ENCODE results near the gene SMIM28.
"Not testable (repeated sequence)": the region's sequence is repeated elsewhere in the genome, so short reads cannot be mapped to it uniquely, and the experiment has no call there.

The SMIM28 gene

DNA sequence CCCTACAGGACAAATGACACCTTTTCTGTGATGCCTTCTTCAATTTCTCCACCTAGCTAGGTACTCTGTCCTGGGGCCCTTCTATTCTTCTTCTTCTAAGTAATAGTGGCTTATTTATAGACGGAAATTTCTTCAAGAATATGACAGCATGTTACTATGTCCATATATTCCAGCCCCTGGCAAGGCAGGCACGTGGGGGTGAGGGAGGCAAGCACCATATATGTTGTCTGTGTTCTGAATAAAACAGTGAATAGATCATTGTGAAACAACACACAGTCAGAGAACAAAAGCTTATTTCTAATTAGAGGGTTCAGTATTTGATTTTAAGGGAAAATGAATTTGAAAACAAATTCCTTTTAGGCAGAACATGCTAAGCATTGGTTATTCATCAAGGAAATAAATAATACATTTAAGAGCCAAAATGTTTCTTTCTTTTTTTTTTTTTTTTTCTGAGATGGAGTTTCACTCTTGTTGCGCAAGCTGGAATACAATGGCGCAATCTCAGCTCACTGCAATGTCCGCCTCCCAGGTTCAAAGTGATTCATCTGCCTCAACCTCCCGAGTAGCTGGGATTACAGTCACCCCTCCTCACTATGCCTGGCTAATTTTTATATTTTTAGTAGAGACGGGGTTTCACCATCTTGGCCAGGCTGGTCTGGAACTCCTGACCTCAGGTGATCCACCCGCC, 32.5 kb downstream of the SMIM28 start:
- no peak for DNase-seq

DNA sequence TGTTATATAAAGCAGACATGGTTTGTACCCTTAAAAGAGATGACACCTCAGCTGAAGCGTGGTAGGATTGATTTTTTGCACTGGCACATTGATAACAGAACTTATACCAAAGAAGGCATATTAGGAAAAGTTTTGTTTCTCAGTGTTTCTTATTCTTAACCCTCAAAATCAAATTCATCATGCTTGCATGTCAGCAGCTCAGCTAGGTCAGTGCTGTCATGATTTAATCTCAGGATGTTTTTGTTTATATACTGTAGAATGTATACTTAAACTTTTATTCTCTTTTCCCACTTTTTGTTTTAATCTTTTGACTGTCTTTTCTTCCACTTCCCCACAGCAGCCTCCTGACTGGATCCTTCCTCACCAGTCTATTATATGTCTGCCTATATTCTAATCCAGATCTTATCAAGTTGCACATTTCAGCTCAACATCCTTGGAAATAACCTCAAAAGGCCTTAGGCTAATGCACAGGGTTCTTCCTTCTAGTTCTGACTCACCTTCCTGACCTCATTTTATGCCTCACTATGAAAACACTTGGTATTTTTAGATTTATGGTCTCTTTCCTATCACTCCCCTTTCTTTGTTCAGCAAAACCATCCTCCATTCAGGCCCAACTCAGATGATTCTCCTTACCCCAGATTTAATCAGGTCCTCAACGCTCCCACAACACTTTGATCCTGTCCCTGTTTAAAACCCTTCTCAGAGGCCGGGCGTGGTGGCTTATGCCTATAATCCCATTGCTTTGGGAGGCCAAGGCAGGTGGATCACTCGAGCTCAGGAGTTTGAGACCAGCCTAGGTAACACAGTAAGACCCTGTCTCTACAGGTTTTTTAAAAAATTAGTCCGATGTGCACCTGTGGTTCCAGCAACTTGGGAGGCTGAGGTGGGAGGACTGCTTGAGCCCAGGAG, 33.5 kb downstream of the SMIM28 start:
- DNase-seq: no peak

DNA sequence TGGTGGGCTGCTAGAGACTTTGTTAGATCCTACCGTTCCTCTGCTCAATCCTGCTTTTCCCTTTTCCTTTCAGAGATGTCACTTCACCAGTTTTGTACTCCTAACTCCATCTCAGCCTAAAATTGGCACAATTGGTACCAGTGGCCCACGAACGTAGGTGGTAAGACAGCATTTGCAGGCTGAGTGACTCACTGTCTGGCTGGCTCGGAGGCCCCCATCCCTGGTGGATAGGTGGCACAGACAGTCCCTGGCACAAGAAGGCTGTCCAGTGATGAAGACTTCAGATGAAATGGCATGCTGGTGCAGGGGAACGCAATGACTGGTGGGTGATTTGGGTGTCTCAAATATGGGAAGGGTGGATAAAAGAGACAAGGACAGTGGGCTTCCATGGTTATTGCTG, 37.4 kb downstream of the SMIM28 start:
- no peak for DNase-seq

DNA sequence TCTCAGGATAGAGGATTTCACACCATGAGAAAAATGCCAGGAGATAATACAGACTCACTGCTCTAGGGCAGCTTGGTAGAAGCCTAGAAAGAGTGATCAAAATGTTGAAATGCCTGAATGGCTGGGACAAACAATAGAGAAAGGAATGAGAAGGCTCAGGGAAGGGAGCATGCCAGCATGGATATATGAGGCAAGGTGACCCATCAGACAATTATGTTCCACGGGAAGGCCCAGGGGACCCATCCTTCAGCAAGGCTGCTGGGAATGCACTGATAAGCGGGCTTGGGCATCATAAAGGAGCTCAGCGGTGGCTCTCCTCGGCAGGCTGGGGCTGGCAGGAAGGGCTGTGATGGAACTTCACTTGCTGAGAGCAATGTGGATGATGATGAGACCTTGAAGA, 38.5 kb downstream of the SMIM28 start:
- DNase-seq: no peak

DNA sequence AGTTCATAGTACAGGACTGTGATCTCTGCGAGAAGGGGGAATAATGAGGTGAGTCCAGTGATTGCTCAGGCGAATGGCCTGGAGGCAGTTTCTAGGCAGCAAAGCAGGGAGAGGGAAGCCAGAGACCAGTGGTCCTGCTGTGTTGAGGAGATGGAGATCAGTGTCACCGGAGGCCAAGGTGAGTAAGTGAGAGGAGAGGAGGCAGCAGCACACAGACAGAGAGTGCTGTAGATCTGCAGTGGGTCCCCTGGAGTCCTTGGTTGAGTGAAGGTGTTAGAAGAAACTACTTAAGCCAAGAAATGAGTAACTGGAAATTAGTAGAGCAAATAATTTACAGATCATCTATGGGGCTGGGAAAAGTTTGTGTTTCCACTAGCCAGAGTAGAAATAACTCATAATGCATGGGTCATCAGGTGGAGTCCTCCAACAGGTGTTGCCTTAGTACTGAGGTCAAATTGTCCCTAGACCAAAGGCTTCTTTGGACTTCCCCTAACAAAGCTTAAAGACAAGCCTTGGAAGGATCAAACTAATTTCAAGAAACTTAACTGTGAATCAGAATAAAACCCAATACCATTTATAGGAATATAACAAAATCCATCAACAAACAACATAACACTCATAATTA, 39.9 kb downstream of the SMIM28 start:
- no peak for DNase-seq

DNA sequence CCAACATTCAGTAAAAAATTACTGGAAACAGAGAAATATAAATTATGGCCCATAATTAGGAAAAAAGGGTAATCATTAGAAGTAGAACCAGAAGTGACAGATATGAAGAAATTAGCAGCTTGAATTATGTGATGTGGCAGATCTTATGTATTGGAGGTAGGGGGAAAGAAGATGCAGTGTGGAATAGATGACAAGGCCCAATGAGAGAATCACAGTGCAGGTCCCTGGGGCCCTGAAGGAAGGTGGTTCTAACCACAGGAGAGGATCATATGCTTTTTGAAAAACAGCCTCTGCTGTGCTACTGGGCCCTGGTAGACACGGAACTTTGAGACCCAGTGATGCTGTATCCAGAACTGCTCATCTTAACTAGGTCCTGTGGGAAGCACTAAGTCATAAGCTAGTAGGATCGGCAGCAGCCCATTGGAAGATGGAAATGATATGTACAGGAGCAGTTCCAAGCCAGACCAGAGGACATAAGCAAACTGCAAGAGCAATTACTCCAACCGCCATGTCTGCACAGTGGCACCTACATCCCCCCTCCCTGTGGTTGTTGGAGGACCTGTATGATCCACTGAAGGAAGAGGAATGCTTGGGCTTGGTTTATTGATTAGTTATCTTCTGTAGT, 40.5 kb downstream of the SMIM28 start:
- no peak for DNase-seq

DNA sequence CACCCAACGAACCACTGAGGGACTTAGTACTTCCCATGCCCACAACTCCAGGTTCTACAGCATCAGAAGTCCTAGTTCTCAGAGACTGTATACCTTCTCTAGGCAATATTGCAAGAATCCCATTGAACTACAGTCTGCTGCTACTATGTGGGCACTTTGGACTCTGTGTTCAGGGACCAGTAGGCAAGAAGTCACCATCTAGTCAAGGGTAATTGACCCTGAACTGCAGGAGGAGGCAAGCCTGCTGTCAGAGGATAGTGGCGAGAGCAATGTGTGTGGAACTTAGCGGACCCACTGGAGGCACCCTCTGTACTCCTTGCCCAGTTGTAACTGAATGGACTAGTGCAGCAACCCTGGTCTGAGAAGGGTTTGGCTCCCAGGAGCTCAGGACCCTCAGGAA, 42.1 kb downstream of the SMIM28 start:
- no peak for DNase-seq

DNA sequence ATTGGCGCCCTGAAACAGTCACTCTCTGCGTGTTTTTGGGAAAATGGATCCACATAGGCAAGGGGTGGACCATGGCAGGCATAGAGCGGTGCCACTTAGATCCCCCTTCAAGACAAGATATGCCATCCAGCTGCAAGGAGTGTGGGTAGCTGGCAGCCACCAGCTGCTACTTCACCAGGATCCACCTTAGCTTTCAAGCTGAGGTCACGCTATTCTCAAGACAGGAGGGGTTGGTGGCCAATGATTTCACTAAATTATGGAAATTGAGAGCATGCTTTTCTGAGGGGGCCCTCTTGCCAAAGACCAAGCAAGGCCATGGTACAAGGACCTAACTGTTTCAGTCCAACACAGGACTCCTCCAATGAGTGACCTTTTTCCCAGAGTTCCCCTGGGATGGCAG, 42.7 kb downstream of the SMIM28 start:
- DNase-seq: no peak

DNA sequence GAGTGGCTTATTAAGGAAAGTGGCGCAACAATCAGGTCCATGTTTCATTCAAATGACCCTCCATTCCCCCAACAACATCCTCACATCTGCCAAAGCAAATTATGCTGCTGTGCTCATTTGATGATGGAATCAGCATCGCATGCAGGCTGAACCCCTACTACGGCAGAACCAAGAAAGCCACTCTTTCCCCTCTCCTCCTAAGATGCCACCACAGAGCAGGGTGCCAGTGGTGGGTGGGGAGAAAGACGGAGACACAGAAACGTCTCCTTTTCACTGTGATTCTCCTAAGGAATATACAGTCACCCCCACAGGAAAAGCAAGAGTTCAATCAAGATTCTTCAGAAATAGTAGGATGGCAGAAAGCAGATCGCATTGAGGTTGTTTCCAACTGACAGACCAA, 43.4 kb downstream of the SMIM28 start:
- DNase-seq: no peak

DNA sequence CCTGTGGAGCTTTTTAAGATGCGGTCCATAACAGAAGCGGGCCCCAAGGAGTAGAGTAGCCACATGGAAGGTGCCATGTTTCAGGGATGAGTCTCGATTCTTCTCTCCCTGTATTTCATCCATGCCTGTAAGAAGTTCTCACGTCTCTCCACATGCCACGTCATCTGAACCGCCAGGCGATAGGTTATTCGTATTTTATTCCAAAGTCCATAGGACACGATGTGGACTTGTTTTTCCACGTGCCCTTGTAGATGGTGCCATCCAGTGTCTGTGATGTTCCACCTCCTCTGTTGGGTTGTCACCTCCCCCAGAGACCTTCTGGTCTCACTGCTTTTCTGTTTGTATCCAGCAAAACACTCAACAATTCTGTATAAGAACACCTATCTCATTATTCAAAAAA, 43.9 kb downstream of the SMIM28 start:
- DNase-seq: no peak

DNA sequence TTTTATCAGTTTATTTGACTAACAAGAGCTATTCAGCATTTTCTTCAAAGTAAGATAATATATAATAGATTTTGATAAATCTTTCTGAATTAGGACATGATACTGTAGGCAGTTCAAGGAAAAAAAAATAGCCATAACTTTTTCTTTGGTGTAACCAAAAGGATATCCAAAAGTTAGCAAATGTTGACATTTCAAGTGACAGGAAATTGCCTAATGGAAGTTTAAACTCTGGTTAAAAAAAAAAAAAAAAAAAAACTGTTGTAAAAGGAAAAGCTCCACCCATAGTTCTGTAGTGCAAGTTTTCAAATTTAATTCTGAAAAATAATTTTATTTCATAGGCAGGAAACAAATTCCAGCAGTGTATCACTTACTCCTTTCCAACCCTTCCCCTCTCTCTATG, 45.2 kb downstream of the SMIM28 start:
- DNase-seq: no peak

DNA sequence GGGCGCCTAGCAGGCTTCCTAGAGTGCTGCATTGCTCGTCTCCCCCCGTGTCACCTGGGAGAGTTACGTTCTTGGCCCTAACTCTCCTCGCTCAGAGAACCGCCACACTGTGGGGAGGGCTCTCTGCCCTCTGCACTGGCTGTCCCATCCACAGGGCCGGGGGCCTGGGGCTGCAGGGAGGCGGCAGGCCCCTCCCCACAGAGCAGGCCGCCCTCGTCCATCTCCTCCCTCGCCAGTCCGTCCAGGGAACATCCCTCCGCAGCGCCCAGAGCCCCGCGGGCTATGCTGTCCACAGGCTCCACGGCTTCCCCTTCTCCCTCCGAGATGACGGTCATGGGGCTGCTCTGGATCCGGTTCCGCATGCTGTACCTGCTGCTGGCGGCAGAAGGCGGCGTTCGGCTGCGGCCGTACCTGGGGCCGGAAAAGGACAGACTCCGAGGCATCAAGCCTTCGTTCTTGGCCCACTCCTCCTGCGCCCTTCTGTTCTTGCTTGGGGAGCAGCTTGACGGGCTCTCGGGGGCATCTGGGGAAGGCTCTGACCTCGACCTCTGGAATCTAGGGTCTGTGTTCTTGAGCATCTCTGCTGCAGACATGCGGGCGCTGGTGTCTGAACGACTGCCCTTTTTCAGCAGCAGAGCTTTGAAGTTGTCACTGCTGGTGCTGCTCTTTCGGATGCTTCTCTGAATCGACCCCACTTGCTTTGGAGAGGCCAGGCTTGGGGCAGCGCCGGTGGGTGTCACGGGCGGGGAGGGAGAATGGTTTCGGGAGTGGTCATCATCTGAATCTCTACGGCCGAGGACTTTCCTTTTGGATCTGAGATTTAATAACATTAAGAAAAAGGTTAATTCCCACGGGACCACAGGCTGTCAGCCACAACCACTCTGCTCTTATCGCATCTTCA, 46.5 kb downstream of the SMIM28 start:
- DNase-seq: no peak

DNA sequence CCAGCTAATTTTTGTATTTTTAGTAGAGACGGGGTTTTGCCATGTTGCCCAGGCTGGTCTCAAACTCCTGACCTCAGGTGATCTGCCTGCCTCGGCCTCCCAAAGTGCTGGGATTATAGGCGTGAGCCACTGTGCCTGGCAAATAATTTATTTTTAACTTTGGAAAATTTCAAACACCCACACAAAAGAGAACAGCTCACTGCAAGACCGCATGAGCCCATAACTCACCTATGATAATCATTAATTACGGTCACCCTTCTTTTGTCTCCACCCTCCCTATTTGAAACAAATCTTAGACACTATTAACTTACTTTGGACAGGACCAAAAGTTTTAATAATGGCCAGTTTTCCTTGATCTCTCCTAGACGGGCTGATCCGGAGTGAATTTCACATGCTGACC, 47.6 kb downstream of the SMIM28 start:
- not testable (repeated sequence) for DNase-seq

DNA sequence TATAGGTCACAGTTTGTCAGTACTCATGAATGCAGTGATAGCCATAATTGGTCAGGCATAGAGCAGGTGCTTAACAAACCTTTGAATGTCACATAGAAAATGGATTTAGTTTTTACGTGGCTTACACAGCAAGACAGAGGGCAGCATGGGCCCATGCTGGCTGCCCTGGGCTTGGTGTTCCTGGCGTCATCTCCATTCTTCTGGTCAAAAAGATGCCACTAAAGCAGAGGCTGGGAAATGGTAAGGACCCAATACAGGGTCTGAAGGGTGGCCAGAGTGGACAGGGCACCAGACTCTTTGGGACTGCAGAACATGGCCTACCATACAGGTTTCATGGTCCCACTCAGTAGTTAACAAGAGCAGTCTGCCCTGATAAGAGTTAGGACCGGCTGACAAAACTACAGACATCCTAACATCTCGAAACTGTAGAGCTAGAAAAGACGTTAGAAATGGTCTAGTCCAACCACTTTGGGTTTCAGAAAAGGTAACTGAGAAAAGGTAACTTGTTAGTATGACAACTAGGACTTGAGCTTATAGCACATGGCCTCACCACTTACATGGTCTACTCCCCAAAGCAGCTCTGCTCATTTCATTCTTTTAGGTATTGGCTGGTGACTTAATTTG, 48.9 kb downstream of the SMIM28 start:
- DNase-seq: no peak

DNA sequence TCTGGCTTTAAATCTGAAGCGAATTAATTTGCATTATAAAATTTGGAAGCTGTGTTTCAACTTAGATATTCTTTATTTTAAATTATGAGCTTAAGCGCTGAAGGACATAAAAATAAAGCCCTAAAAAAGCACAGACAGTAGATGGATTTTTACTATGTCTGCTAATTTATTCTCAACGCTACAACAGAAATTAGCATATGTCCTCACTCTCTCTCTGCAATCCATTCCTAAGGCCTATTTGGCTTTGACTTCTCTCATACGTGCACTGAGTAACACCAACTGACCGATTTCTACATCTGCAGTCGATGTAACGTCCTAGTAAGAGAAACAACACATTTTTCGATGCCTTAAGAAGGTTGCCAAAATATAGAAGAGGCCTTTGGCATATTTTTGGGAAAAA, 50.0 kb downstream of the SMIM28 start:
- DNase-seq: no peak

DNA sequence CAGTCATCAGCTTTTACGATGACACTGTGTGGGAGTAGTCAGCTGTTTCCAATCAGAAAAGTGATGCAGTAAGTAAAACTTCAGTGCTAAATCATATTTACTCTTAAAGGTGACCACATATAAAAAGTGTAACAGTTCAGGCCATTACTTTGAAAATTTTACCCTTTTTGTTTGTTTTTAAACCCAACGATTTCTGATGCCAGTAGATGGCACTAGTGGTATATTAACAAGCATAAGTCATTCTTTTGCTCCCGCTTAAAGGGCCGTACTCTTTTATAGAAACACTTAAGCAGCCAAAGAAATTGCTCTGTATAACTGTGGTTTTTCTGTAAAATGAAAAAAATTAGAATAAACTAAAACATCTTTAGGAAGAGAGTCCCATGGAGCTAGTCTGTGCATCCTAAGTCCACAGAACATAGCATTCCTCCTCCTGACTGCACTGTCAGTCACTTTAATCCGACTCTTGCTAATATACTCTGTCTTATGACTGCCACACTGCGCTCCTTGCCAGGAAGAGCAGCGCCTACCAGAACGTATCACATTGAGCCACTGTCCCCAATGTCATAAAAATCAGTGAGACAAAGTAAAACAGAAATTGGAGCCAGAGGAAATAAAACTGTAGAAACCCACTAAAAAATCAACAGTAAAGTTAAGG, 51.4 kb downstream of the SMIM28 start:
- no peak for DNase-seq

DNA sequence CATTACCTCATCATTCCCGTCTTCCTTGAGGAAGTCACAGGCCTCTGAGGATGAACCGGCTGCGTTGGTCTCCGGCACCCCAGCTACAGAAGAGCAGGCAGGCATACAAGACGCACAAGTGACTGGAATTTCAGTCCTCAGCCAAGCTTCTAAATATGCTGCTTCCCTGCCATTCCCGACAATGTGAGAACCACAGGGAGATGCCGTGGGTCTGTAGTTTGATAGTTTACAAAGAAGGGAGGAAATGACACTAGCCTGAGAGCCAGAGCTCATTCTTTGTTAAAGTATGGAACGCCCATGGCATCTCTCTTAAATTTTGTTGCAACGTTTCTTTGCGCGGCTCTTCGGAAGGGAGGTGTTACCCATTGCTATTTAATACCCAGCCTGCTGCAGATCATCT, 52.1 kb downstream of the SMIM28 start:
- no peak for DNase-seq

DNA sequence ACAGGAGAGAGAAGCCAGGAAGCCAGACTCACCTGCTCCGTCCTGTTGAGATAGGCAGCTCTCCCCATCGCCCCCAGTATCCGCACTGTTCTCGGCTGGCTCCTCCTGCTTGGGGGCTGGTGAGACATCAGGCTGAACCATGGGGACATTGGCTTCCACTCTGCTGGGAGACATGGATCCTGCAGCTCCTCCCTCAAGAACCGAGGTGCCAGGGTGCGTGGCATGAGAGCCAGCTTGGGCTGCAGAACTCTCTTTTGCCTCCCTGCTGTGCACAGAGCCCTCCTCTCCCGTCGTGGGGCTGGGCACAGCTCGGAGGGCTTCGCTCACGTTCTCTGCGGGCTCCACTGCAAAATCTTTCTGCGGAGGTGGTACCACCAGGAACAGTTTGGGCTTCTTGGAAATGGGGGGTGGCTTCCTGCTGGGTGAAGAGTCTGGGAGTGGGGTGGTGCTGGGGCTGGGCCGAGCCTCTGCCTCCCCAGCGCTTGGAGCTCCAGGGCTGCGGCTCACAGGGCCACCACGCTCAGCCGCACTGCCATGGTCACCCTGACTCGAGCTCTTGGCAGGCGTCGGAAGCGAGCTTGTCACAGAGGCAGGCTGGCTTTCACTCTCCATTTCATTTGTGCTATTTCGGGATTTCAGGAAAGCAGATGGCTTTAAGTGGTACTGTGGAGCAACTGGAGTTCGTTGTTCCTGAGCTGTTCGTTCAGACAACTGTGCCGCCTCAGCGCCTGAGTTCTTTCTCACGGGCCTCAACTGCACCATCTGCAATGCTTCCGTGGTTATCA, 52.8 kb downstream of the SMIM28 start:
- no peak for DNase-seq

DNA sequence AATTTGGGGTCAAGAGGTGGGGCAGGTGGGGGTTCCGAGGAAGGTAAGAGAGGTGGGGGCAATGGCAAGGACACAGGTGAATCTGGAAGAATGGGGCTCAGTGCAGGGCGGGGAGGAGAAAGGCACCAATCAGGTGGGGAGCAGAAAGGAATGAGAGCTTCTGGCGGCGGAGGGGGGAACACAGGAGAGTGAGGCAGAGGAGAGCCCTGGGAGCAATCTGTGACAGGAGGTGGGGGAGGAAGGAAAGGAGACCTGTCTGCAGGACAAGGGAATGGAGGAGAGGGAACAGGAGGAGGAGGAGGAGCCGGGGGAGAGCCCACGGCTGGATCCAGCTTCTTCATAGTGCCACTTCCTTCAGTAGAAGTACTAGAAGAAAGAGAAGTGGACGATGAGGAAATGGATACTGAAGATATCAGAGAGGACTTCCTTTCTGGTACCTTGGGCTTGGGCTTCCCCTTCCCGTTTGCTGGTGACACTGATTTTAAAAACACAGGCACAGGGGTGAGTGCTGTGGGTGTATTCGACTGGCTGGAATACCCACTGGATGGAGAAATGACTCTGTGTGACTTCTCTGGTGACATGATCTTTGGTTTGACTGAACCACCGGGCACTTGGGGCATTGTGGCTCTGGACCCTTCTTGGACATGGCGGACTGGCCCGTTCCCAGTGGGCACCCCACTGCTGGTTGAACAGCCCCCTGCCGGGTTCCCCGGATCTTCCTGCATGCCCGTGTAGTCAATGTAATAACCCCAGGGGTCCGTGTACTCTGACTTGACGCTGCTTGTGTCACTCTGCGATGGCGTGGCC, 53.8 kb downstream of the SMIM28 start:
- no peak for DNase-seq

DNA sequence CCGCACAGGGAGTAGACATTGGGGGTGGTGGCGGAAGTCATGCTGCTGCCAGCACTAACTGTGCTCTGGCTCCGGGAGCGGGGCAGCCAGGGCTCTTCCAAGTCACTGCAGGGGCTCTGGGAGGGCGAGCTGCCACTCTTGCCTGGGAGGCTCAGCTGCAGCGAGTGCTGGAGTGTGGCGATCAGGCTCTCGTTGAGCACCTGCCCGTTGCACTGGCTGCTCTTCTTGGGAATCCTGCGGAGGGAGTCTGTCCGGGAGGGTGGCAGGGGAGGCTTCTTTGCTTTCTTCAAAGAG, 54.3 kb downstream of the SMIM28 start:
- no peak for DNase-seq

Data from stimulated activated CD4-positive, alpha-beta T cell treated with anti-CD3 and anti-CD28 coated beads, Interleukin-15, amount 100 ng/mL, for 24 hours (primary cell).